22Rv1 (cell line): Measurements from ENCODE around the gene ACOT7.

ENCODE experiments used
- ZFX ChIP-seq: fragments of 450-650 bp; IDR thresholded peaks from 2 replicates; pipeline ENCODE4 v1.6.1; 2017; ENCODE audit warnings: antibody characterized with exemption, borderline replicate concordance
- TF ChIP-seq, protein P1 (sequence below): fragments of 450-650 bp; IDR thresholded peaks from 2 replicates; pipeline ENCODE4 v1.5.1; 2017; ENCODE audit warnings: mild to moderate bottlenecking

GRCh38 chr1:6248932-6249738 lies 144.4 kb downstream of the ACOT7 start:
- TF ChIP-seq, protein P1, sequence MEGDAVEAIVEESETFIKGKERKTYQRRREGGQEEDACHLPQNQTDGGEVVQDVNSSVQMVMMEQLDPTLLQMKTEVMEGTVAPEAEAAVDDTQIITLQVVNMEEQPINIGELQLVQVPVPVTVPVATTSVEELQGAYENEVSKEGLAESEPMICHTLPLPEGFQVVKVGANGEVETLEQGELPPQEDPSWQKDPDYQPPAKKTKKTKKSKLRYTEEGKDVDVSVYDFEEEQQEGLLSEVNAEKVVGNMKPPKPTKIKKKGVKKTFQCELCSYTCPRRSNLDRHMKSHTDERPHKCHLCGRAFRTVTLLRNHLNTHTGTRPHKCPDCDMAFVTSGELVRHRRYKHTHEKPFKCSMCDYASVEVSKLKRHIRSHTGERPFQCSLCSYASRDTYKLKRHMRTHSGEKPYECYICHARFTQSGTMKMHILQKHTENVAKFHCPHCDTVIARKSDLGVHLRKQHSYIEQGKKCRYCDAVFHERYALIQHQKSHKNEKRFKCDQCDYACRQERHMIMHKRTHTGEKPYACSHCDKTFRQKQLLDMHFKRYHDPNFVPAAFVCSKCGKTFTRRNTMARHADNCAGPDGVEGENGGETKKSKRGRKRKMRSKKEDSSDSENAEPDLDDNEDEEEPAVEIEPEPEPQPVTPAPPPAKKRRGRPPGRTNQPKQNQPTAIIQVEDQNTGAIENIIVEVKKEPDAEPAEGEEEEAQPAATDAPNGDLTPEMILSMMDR: no peak; the same call in 1 of the 2 replicates
- no peak for TF ChIP-seq ZFX
